Activated naive CD8-positive, alpha-beta T cell treated with anti-CD3 and anti-CD28 coated beads, Interleukin-2, amount 10 ng/mL, durations not matched to agents 7 days and 5 days (primary cell): ENCODE measurements around the gene STAB1. TPM values are rescaled to one million over a fixed set of nuclear protein-coding genes. Genes with fewer than 3 reads are reported as not detected.

Experiments used
- ATAC-seq: fragments of 150-1000 bp; cut with Tn5 transposase; one replicate; pipeline ENCODE4 v1.10.0; 2021; ENCODE audit warnings: low read depth, moderate library complexity
- POLR2A ChIA-PET: fragments of 350-600 bp; sonication (Branson Sonifier 250); formaldehyde crosslinking; loops from one replicate; lab custom pipeline; 2021; ENCODE audit warnings: antibody characterized with exemption; lab: Charles Lee
- DNase-seq: peaks from one replicate; pipeline ENCODE4 v3.0.0; 2021
- H3K27ac Mint-ChIP-seq: one replicate; pipeline ENCODE4 v1.8.0; 2022; ENCODE audit warnings: mild to moderate bottlenecking, mixed read lengths
- H3K27me3 Mint-ChIP-seq: one replicate; pipeline ENCODE4 v1.8.0; 2022; ENCODE audit warnings: mild to moderate bottlenecking, moderate library complexity, mixed read lengths
- H3K36me3 Mint-ChIP-seq: one replicate; pipeline ENCODE4 v1.8.0; 2021; ENCODE audit warnings: mild to moderate bottlenecking, mixed read lengths
- H3K4me1 Mint-ChIP-seq: one replicate; pipeline ENCODE4 v1.8.0; 2021; ENCODE audit warnings: mixed read lengths
- H3K4me3 Mint-ChIP-seq: one replicate; pipeline ENCODE4 v1.8.0; 2022; ENCODE audit warnings: mild to moderate bottlenecking, moderate library complexity, mixed read lengths
- H3K9me3 Mint-ChIP-seq: one replicate; pipeline ENCODE4 v1.8.0; 2021; ENCODE audit warnings: mixed read lengths
- total RNA-seq, 2 experiments: library from RNA; stranded (reverse); gene quantifications; one replicate each; pipeline ENCODE4 v1.2.3, GENCODE V29; 2021

The STAB1 gene
- total RNA-seq, 2 experiments from 2014 or later, result 10.5 to 13.0 TPM

GRCh38 chr3:52498137-52499054, 3.3 kb downstream of the STAB1 start:
- Mint-ChIP-seq H3K36me3 (no peaks in the 10 kb centered on the region), H3K9me3 (no peaks in the 10 kb centered on the region), H3K4me1 (no peaks in the 10 kb centered on the region), H3K27ac (no peak overlapping the region), H3K4me3 (no peak overlapping the region), H3K27me3 (no peaks in the 10 kb centered on the region)
- DNase-seq (no peak), ATAC-seq (no peak)
- POLR2A ChIA-PET, result no interaction called here

GRCh38 chr3:52501046-52501445, 5.9 kb downstream of the STAB1 start:
- no peaks in the 10 kb centered on the region for H3K4me1 Mint-ChIP-seq
- no peak overlapping the region for H3K27ac Mint-ChIP-seq
- no peak overlapping the region for H3K4me3 Mint-ChIP-seq
- H3K27me3 Mint-ChIP-seq, result no peaks in the 10 kb centered on the region
- no peaks in the 10 kb centered on the region for H3K9me3 Mint-ChIP-seq
- POLR2A ChIA-PET, result no interaction called here
- H3K36me3 Mint-ChIP-seq, result no peaks in the 10 kb centered on the region
- ATAC-seq (no peak), DNase-seq (no peak)

GRCh38 chr3:52502001-52502400, 6.9 kb downstream of the STAB1 start:
- Mint-ChIP-seq H3K4me1 (no peaks in the 10 kb centered on the region), H3K4me3 (no peak overlapping the region), H3K27ac (no peak overlapping the region), H3K27me3 (no peaks in the 10 kb centered on the region), H3K36me3 (no peaks in the 10 kb centered on the region), H3K9me3 (no peaks in the 10 kb centered on the region)
- DNase-seq (no peak), ATAC-seq (no peak)
- POLR2A ChIA-PET, result no interaction called here

DNA sequence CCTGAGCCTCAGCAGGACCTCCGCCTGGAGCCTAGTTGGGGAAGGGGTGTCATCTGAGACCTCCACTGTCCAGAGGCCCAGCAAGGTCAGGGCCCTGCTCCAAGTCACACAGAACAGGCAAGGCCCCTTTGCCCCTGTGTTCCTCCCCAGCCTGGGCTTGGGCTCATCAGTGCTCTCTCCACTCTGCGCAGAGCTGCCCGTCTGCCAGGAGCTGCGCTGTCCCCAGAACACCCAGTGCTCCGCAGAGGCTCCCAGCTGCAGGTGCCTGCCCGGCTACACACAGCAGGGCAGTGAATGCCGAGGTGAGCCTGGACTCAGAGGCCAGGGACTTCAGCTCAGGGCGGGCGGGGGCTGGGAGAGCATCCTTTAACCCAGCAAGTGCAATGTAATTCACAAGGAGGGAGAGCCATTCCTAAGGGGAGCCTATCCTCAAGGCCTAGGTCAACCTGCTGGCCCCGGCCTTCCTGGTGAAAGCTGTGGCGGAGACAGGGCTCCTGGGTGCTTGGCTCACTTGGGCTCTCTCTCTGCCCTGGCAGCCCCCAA, 7.7 kb downstream of the STAB1 start:
- DNase-seq, result no peak
- no peak overlapping the region for H3K27ac Mint-ChIP-seq
- ATAC-seq, result no peak
- H3K9me3 Mint-ChIP-seq, result no peaks in the 10 kb centered on the region
- H3K4me3 Mint-ChIP-seq, result no peak overlapping the region
- POLR2A ChIA-PET, result no interaction called here
- H3K4me1 Mint-ChIP-seq, result no peaks in the 10 kb centered on the region
- H3K27me3 Mint-ChIP-seq, result no peaks in the 10 kb centered on the region
- H3K36me3 Mint-ChIP-seq, result no peaks in the 10 kb centered on the region

DNA sequence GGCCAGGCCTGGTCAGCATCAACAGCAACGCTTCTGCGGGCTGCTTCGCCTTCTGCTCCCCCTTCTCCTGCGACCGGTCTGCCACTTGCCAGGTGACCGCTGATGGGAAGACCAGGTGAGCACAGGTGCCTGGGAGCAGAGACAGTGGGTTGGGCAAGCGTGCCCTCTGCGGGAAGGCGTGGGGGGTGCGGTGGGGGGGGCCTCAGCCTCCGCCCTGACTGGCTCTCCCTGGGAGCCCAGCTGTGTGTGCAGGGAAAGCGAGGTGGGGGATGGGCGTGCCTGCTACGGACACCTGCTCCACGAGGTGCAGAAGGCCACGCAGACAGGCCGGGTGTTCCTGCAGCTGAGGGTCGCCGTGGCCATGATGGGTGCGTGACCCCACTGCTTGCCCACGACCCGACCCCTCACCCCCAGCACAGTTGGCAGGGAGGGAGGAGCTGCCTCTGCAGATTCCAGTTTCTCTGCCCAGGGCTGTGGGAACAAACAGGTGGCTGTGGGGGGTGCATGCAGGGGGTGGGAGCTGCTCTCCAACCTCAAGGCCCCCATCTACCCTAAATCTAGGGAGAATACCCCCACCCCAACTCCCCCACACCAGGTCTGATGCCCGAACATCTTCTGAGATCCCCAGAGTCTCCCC, 8.8 kb downstream of the STAB1 start:
- POLR2A ChIA-PET, result no interaction called here
- Mint-ChIP-seq H3K27ac (no peak overlapping the region), H3K36me3 (no peaks in the 10 kb centered on the region), H3K4me3 (no peak overlapping the region), H3K27me3 (no peaks in the 10 kb centered on the region), H3K9me3 (no peaks in the 10 kb centered on the region), H3K4me1 (no peaks in the 10 kb centered on the region)
- DNase-seq, result no peak
- no peak for ATAC-seq

GRCh38 chr3:52504977-52505376, 9.8 kb downstream of the STAB1 start:
- DNase-seq, result no peak
- no peak overlapping the region for H3K27ac Mint-ChIP-seq
- no peak overlapping the region for H3K4me3 Mint-ChIP-seq
- no peaks in the 10 kb centered on the region for H3K9me3 Mint-ChIP-seq
- H3K27me3 Mint-ChIP-seq, result no peaks in the 10 kb centered on the region
- POLR2A ChIA-PET, result no interaction called here
- no peaks in the 10 kb centered on the region for H3K36me3 Mint-ChIP-seq
- ATAC-seq, result no peak
- no peaks in the 10 kb centered on the region for H3K4me1 Mint-ChIP-seq

GRCh38 chr3:52506266-52506966, 11.3 kb downstream of the STAB1 start:
- Mint-ChIP-seq H3K36me3 (no peaks in the 10 kb centered on the region), H3K4me1 (no peaks in the 10 kb centered on the region), H3K27me3 (no peaks in the 10 kb centered on the region), H3K9me3 (no peaks in the 10 kb centered on the region), H3K27ac (no peak overlapping the region), H3K4me3 (no peak overlapping the region)
- ATAC-seq, result no peak
- DNase-seq, result no peak
- POLR2A ChIA-PET, result no interaction called here

GRCh38 chr3:52507359-52507758, 12.2 kb downstream of the STAB1 start:
- POLR2A ChIA-PET, result no interaction called here
- no peaks in the 10 kb centered on the region for H3K36me3 Mint-ChIP-seq
- H3K4me1 Mint-ChIP-seq, result no peaks in the 10 kb centered on the region
- H3K9me3 Mint-ChIP-seq, result no peaks in the 10 kb centered on the region
- H3K27me3 Mint-ChIP-seq, result no peaks in the 10 kb centered on the region
- ATAC-seq, result no peak
- no peak for DNase-seq
- no peak overlapping the region for H3K4me3 Mint-ChIP-seq
- no peak overlapping the region for H3K27ac Mint-ChIP-seq

DNA sequence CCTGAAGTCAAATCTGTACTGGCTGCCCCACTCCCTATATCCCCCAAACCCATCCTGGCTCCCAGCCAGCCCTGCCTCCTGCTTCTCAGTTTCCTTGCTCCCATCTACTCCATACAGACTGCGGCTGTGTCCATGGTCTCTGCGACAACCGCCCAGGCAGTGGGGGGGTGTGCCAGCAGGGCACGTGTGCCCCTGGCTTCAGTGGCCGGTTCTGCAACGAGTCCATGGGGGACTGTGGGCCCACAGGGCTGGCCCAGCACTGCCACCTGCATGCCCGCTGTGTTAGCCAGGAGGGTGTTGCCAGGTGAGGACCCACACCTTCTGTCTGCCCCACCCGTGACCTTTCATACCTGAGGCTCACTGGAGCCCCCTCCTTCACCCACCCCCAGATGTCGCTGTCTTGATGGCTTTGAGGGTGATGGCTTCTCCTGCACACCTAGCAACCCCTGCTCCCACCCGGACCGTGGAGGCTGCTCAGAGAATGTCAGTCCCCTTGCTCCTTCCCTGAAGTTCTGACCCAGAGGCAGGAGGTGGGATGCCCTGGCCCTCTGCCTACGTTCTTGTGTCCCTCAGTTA, 14.7 kb downstream of the STAB1 start:
- Mint-ChIP-seq H3K27ac (no peak overlapping the region), H3K9me3 (no peaks in the 10 kb centered on the region), H3K4me3 (no peak overlapping the region), H3K36me3 (no peaks in the 10 kb centered on the region), H3K27me3 (peaks cover 2% of the 10 kb centered on the region), H3K4me1 (no peaks in the 10 kb centered on the region)
- POLR2A ChIA-PET, result no interaction called here
- ATAC-seq (no peak), DNase-seq (no peak)

DNA sequence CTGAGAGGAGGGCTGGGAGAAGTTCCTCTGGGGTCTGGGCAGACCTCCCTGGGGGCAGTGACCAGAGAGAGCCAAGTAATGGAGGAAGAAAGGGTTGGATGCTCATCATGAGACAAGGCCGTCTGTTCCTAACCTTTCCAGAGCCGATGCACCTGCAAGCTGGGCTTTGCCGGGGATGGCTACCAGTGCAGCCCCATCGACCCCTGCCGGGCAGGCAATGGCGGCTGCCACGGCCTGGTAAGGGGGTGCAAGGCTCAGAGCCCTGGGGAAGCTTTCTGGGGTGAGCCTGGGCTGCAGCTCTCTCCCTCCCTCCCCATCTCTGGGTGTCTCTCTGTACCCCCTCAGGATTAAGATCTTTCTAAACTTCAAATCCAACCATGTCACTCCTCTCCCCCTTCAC, 16.4 kb downstream of the STAB1 start:
- DNase-seq (no peak), ATAC-seq (no peak)
- Mint-ChIP-seq H3K27me3 (peaks cover 2% of the 10 kb centered on the region), H3K9me3 (no peaks in the 10 kb centered on the region), H3K4me3 (no peak overlapping the region), H3K36me3 (no peaks in the 10 kb centered on the region), H3K27ac (no peak overlapping the region), H3K4me1 (no peaks in the 10 kb centered on the region)
- POLR2A ChIA-PET, result no interaction called here

DNA sequence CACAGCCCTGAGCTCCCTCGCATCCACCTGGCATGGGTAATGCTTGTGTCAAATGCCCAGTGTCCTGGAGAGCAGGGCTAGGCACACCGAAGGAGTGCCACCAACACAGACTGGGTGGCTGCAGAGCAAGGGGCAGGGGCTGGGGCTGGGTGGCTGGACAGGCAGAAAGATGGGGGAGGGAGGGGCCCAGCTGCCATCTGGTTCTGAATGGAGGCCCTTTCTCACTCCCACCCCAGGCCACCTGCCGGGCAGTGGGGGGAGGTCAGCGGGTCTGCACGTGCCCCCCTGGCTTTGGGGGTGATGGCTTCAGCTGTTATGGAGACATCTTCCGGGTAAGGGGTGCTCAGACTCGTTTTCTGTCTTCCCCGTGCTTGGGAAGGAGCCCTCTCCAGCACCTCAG, 17.0 kb downstream of the STAB1 start:
- Mint-ChIP-seq H3K9me3 (no peaks in the 10 kb centered on the region), H3K27me3 (peaks cover 2% of the 10 kb centered on the region), H3K36me3 (no peaks in the 10 kb centered on the region), H3K4me1 (no peaks in the 10 kb centered on the region), H3K27ac (no peak overlapping the region), H3K4me3 (no peak overlapping the region)
- no peak for ATAC-seq
- DNase-seq, result no peak
- POLR2A ChIA-PET, result no interaction called here

GRCh38 chr3:52512727-52513126, 17.6 kb downstream of the STAB1 start:
- no peaks in the 10 kb centered on the region for H3K36me3 Mint-ChIP-seq

GRCh38 chr3:52513281-52513680, 18.1 kb downstream of the STAB1 start:
- POLR2A ChIA-PET, result no interaction called here
- H3K27me3 Mint-ChIP-seq, result peaks cover 2% of the 10 kb centered on the region
- H3K4me1 Mint-ChIP-seq, result no peaks in the 10 kb centered on the region
- H3K27ac Mint-ChIP-seq, result no peak overlapping the region
- no peak overlapping the region for H3K4me3 Mint-ChIP-seq
- ATAC-seq, result no peak
- DNase-seq, result no peak
- H3K36me3 Mint-ChIP-seq, result no peaks in the 10 kb centered on the region
- no peaks in the 10 kb centered on the region for H3K9me3 Mint-ChIP-seq

More at GRCh38 chr3:52512727-52513126, 17.6 kb downstream of the STAB1 start:
- no peaks in the 10 kb centered on the region for H3K9me3 Mint-ChIP-seq
- POLR2A ChIA-PET, result no interaction called here
- H3K27me3 Mint-ChIP-seq, result peaks cover 2% of the 10 kb centered on the region
- H3K27ac Mint-ChIP-seq, result no peak overlapping the region
- no peaks in the 10 kb centered on the region for H3K4me1 Mint-ChIP-seq
- H3K4me3 Mint-ChIP-seq, result no peak overlapping the region
- ATAC-seq (no peak), DNase-seq (no peak)
